ENCODE data around the gene CTRB1. TPM values are rescaled to one million over a fixed set of nuclear protein-coding genes. Genes with fewer than 3 reads are reported as not detected.

CTRB1 gene
- total RNA-seq, 1 experiment from 2014 or later: not detected

- Mint-ChIP-seq H3K4me1 (peaks cover 62 to 70% of the 10 kb centered on the region in 2 experiments), H3K27me3 (ENCODE audit: low read depth) (no peaks in the 10 kb centered on the region)
Observed at GRCh38 chr16:75251280-75252048, 32.7 kb downstream of the CTRB1 start, which contains the start of gene BCAR1. Gene BCAR1 (minus strand): TSS chr16:75251624. CDS start chr16:75251482, 142 bp downstream.

More at GRCh38 chr16:75251280-75252048, 32.7 kb downstream of the CTRB1 start, which contains the start of gene BCAR1:
- Histone ChIP-seq H2BK12ac (ENCODE audit: insufficient read length, low read depth, low read length) (peak within 1 kb of the TSS; percentile 74), H3K4me2 (ENCODE audit: insufficient read depth, insufficient read length, low read length) (peak within 1 kb of the TSS; percentile 71), H4K91ac (ENCODE audit: insufficient read length, low read depth, low read length) (peak within 1 kb of the TSS; percentile 76), H2BK20ac (ENCODE audit: low read depth, low read length, poor library complexity, severe bottlenecking) (no peak within 1 kb of the TSS), H3K23me2 (ENCODE audit: insufficient read length, low read depth, low read length, poor library complexity, severe bottlenecking) (peaks cover 15% of the 10 kb centered on the region), H3K14ac (ENCODE audit: insufficient read depth, low read length) (peak within 1 kb of the TSS; percentile 90), H3K27me3 (ENCODE audit: insufficient read depth, low read length) (no peaks in the 10 kb centered on the region), H4K8ac (replicated peaks; ENCODE audit: insufficient read length, low read depth, low read length) (no peak within 1 kb of the TSS), H3T11ph (ENCODE audit: low read length) (no peak within 1 kb of the TSS), H2BK120ac (ENCODE audit: low read depth, low read length, poor library complexity, severe bottlenecking) (no peak within 1 kb of the TSS), H3K23ac (ENCODE audit: insufficient read length, low read depth, low read length) (no peak within 1 kb of the TSS), H4K20me1 (ENCODE audit: control insufficient read depth, insufficient read depth, insufficient read length) (no peaks in the 10 kb centered on the region), H3K79me1 (ENCODE audit: insufficient read depth, low read depth, low read length, poor library complexity, severe bottlenecking) (peaks cover 6% of the 10 kb centered on the region), H2AFZ (ENCODE audit: low read length) (no peak within 1 kb of the TSS), H4K5ac (ENCODE audit: insufficient read length, low read depth, low read length) (no peak within 1 kb of the TSS), H2BK5ac (ENCODE audit: insufficient read length, low read length) (peak within 1 kb of the TSS; percentile 16), H3K27ac (ENCODE audit: insufficient read length, low read depth, low read length) (peak within 1 kb of the TSS; percentile 82), H2AK5ac (ENCODE audit: insufficient read length, low read length) (no peak within 1 kb of the TSS), H3K9ac (ENCODE audit: extremely low read depth, insufficient read length, low read length) (peak within 1 kb of the TSS; percentile 77), H3K9me3 (ENCODE audit: control insufficient read depth, low read depth, low read length) (no peaks in the 10 kb centered on the region), H3K56ac (ENCODE audit: insufficient read length, low read depth, low read length) (no peak within 1 kb of the TSS), H3K4ac (ENCODE audit: low read depth, low read length) (peak within 1 kb of the TSS; percentile 12), H3K79me2 (ENCODE audit: insufficient read depth, low read length) (peaks cover 47% of the 10 kb centered on the region; the same call in 1 of the 2 replicates), H2BK15ac (ENCODE audit: low read depth, low read length) (no peak within 1 kb of the TSS), H3K4me1 (ENCODE audit: insufficient read depth, low read length) (peaks cover 22% of the 10 kb centered on the region; the same call in 1 of the 2 replicates), H3K18ac (ENCODE audit: insufficient read length, low read depth, low read length) (peak within 1 kb of the TSS; percentile 77)
- TF ChIP-seq, protein P1, sequence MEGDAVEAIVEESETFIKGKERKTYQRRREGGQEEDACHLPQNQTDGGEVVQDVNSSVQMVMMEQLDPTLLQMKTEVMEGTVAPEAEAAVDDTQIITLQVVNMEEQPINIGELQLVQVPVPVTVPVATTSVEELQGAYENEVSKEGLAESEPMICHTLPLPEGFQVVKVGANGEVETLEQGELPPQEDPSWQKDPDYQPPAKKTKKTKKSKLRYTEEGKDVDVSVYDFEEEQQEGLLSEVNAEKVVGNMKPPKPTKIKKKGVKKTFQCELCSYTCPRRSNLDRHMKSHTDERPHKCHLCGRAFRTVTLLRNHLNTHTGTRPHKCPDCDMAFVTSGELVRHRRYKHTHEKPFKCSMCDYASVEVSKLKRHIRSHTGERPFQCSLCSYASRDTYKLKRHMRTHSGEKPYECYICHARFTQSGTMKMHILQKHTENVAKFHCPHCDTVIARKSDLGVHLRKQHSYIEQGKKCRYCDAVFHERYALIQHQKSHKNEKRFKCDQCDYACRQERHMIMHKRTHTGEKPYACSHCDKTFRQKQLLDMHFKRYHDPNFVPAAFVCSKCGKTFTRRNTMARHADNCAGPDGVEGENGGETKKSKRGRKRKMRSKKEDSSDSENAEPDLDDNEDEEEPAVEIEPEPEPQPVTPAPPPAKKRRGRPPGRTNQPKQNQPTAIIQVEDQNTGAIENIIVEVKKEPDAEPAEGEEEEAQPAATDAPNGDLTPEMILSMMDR (conservative IDR thresholded peaks at IDR 0.05): no peak
- H3K9me3 Mint-ChIP-seq: no peaks in the 10 kb centered on the region
- peak; percentile 96 for DNase-seq
- H3K27ac Mint-ChIP-seq: peak within 1 kb of the TSS; percentile 94 to 99 (median 95)
- peaks cover 0 to 2% (median under 1%) of the 10 kb centered on the region in 3 experiments; a peak in 1 of 7 replicates for H3K36me3 Mint-ChIP-seq (ENCODE audit: insufficient read depth in 1 of 3, low read depth in 3 of 3)
- H3K4me3 Mint-ChIP-seq: peak within 1 kb of the TSS; percentile 77 to 90
- WGBS (ENCODE audit: extremely low coverage, insufficient read length, low lambda C conversion rate): no CpG with 5 or more reads among the region's 84 CpGs

All from H9 (cell line).